Measurements from ENCODE around the gene SAFB.

- TF ChIP-seq CTCF (IDR thresholded peaks at IDR 0.05) (no peak), REST (IDR thresholded peaks at IDR 0.05; ENCODE audit: low read depth, low read length) (no peak)
Measured at GRCh38 chr19:5686326-5686646, 63.4 kb downstream of the SAFB start.
